HEK293 (cell line): ENCODE data around the gene PPP6R3.

Source experiments
- GLI2 ChIP-seq: fragments of 450-650 bp; formaldehyde crosslinking; IDR thresholded peaks from 2 replicates; pipeline ENCODE4; 2017; ENCODE audit warnings: missing biosample characterization, missing genetic modification characterization, low read depth, borderline replicate concordance
- SALL2 ChIP-seq: fragments of 450-650 bp; formaldehyde crosslinking; IDR thresholded peaks from 2 replicates; pipeline ENCODE4 v1.5.0; 2017; ENCODE audit warnings: missing biosample characterization, mild to moderate bottlenecking, missing genetic modification characterization, borderline replicate concordance
- SCRT1 ChIP-seq: fragments of 450-650 bp; formaldehyde crosslinking; IDR thresholded peaks from 2 replicates; pipeline ENCODE4 v1.5.1; 2016; ENCODE audit warnings: missing biosample characterization, missing genetic modification characterization, borderline replicate concordance
- SCRT2 ChIP-seq: fragments of 450-650 bp; formaldehyde crosslinking; IDR thresholded peaks from 2 replicates; pipeline ENCODE4 v1.5.1; 2016; ENCODE audit warnings: missing biosample characterization, missing genetic modification characterization
- ZBTB8A ChIP-seq: fragments of 450-650 bp; formaldehyde crosslinking; IDR thresholded peaks from 2 replicates; pipeline ENCODE4 v1.5.1; 2016; ENCODE audit warnings: missing biosample characterization, missing genetic modification characterization
- ZFHX2 ChIP-seq: fragments of 450-650 bp; formaldehyde crosslinking; conservative IDR thresholded peaks from 2 replicates; pipeline ENCODE4 v1.5.1; 2016; ENCODE audit warnings: missing biosample characterization, missing genetic modification characterization
- ZNF114 ChIP-seq: fragments of 450-650 bp; formaldehyde crosslinking; IDR thresholded peaks from 2 replicates; pipeline ENCODE4 v1.5.0; 2017; ENCODE audit warnings: missing biosample characterization, missing genetic modification characterization
- ZNF133 ChIP-seq: fragments of 450-650 bp; formaldehyde crosslinking; IDR thresholded peaks from 2 replicates; pipeline ENCODE4 v1.5.1; 2016; ENCODE audit warnings: missing biosample characterization, missing genetic modification characterization
- ZNF324 ChIP-seq: fragments of 450-650 bp; formaldehyde crosslinking; IDR thresholded peaks from 2 replicates; pipeline ENCODE4 v1.5.1; 2016; ENCODE audit warnings: missing biosample characterization, missing genetic modification characterization
- ZNF416 ChIP-seq: fragments of 450-650 bp; formaldehyde crosslinking; IDR thresholded peaks from 2 replicates; pipeline ENCODE4 v1.5.1; 2016; ENCODE audit warnings: missing biosample characterization, missing genetic modification characterization
- ZNF48 ChIP-seq: fragments of 450-650 bp; formaldehyde crosslinking; IDR thresholded peaks from 2 replicates; pipeline ENCODE4 v1.5.1; 2016; ENCODE audit warnings: missing biosample characterization, missing genetic modification characterization
- ZNF544 ChIP-seq: fragments of 450-650 bp; formaldehyde crosslinking; IDR thresholded peaks from 2 replicates; pipeline ENCODE4 v1.5.0; 2017; ENCODE audit warnings: missing biosample characterization, missing genetic modification characterization
- ZNF548 ChIP-seq: fragments of 450-650 bp; formaldehyde crosslinking; IDR thresholded peaks from 2 replicates; pipeline ENCODE4 v1.5.1; 2016; ENCODE audit warnings: missing biosample characterization, missing genetic modification characterization
- ZNF558 ChIP-seq: fragments of 450-650 bp; formaldehyde crosslinking; IDR thresholded peaks from 2 replicates; pipeline ENCODE4 v1.5.1; 2016; ENCODE audit warnings: missing biosample characterization, missing genetic modification characterization
- ZNF585B ChIP-seq: fragments of 450-650 bp; formaldehyde crosslinking; IDR thresholded peaks from 2 replicates; pipeline ENCODE4 v1.5.1; 2016; ENCODE audit warnings: missing biosample characterization, missing genetic modification characterization
- ZNF623 ChIP-seq: fragments of 450-650 bp; formaldehyde crosslinking; IDR thresholded peaks from 2 replicates; pipeline ENCODE4 v1.5.1; 2016; ENCODE audit warnings: missing biosample characterization, missing genetic modification characterization
- ZNF664 ChIP-seq: fragments of 450-650 bp; formaldehyde crosslinking; IDR thresholded peaks from 2 replicates; pipeline ENCODE4 v1.5.1; 2016; ENCODE audit warnings: missing biosample characterization, missing genetic modification characterization
- ZNF670 ChIP-seq: fragments of 450-650 bp; formaldehyde crosslinking; IDR thresholded peaks from 2 replicates; pipeline ENCODE4 v1.5.1; 2016; ENCODE audit warnings: missing biosample characterization, missing genetic modification characterization, low read depth
- ZNF707 ChIP-seq: fragments of 450-650 bp; formaldehyde crosslinking; IDR thresholded peaks from 2 replicates; pipeline ENCODE4 v1.5.1; 2016; ENCODE audit warnings: missing biosample characterization, missing genetic modification characterization
- TF ChIP-seq, protein P1 (sequence below): fragments of 450-650 bp; formaldehyde crosslinking; IDR thresholded peaks from 2 replicates; pipeline ENCODE4 v1.5.1; 2016; ENCODE audit warnings: missing biosample characterization, missing genetic modification characterization, borderline replicate concordance
- TF ChIP-seq, protein P2 (sequence below): fragments of 450-650 bp; formaldehyde crosslinking; optimal IDR thresholded peaks from 2 replicates; pipeline ENCODE3; 2016; ENCODE audit warnings: missing biosample characterization, mild to moderate bottlenecking, missing genetic modification characterization
- TF ChIP-seq, protein P3 (sequence below): fragments of 450-650 bp; IDR thresholded peaks from 2 replicates; pipeline ENCODE4 v1.5.1; 2018; ENCODE audit warnings: missing biosample characterization, mild to moderate bottlenecking, missing genetic modification characterization
- TF ChIP-seq, protein P4 (sequence below): fragments of 450-650 bp; formaldehyde crosslinking; conservative IDR thresholded peaks from 2 replicates; pipeline ENCODE4 v1.5.1; 2016; ENCODE audit warnings: low read depth, missing biosample characterization, missing genetic modification characterization
- TF ChIP-seq, protein P5 (sequence below): fragments of 450-650 bp; formaldehyde crosslinking; IDR thresholded peaks from 2 replicates; pipeline ENCODE4 v1.5.1; 2016; ENCODE audit warnings: missing biosample characterization, missing genetic modification characterization
- TF ChIP-seq, protein P6 (sequence below): fragments of 450-650 bp; formaldehyde crosslinking; IDR thresholded peaks from 2 replicates; pipeline ENCODE4 v1.5.1; 2016; ENCODE audit warnings: missing biosample characterization, missing genetic modification characterization

The PPP6R3 gene

DNA sequence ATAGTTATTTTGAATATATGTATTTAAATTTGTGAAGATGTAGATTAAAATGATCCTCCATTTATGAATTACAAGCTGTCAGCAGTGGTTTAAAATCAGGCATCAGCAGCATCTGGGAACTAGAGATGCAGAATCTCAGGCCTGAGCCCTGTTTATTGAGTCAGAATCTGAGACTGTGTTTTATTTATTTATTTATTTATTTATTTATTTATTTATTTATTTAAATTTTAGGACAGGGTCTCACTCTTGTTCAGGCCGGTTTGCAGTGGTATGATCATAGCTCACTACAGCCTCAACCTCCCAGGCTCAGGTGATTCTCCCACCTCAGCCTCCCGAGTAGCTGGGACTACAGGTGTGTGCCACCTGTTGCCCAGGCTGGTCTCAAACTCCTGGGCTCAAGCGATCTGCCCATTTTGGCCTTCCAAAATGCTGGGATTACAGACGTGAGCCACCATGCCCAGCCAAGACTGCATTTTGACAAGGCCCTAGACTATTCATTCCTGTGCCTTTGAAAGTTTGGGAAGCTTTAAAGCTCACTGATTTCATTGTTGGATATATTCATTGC lies 70.7 kb downstream of the PPP6R3 start (continued):
- TF ChIP-seq, protein P1, sequence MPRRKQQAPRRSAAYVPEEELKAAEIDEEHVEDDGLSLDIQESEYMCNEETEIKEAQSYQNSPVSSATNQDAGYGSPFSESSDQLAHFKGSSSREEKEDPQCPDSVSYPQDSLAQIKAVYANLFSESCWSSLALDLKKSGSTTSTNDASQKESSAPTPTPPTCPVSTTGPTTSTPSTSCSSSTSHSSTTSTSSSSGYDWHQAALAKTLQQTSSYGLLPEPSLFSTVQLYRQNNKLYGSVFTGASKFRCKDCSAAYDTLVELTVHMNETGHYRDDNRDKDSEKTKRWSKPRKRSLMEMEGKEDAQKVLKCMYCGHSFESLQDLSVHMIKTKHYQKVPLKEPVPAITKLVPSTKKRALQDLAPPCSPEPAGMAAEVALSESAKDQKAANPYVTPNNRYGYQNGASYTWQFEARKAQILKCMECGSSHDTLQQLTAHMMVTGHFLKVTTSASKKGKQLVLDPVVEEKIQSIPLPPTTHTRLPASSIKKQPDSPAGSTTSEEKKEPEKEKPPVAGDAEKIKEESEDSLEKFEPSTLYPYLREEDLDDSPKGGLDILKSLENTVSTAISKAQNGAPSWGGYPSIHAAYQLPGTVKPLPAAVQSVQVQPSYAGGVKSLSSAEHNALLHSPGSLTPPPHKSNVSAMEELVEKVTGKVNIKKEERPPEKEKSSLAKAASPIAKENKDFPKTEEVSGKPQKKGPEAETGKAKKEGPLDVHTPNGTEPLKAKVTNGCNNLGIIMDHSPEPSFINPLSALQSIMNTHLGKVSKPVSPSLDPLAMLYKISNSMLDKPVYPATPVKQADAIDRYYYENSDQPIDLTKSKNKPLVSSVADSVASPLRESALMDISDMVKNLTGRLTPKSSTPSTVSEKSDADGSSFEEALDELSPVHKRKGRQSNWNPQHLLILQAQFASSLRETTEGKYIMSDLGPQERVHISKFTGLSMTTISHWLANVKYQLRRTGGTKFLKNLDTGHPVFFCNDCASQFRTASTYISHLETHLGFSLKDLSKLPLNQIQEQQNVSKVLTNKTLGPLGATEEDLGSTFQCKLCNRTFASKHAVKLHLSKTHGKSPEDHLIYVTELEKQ (tag by site-specific recombination), result no peak; the same call in 1 of the 2 replicates
- TF ChIP-seq ZBTB8A (tag by site-specific recombination) (peak; percentile 56), GLI2 (tag by site-specific recombination) (no peak; the same call in 1 of the 2 replicates), ZNF416 (tag by site-specific recombination) (no peak), ZNF548 (tag by site-specific recombination) (no peak), SCRT2 (tag by site-specific recombination) (peak; percentile 96), ZNF623 (tag by site-specific recombination) (peak; percentile 68), ZNF114 (tag by site-specific recombination) (no peak), ZNF664 (tag by site-specific recombination) (0 out of 2 replicates have a peak, but pooled peaks have one; percentile 46), SALL2 (no peak), ZNF48 (no peak), ZNF133 (tag by site-specific recombination) (no peak), ZNF558 (tag by site-specific recombination) (peak; percentile 71; the same call in 1 of the 2 replicates), SCRT1 (tag by site-specific recombination) (peak; percentile 92), ZNF324 (tag by site-specific recombination) (no peak), ZNF670 (tag by site-specific recombination) (no peak), ZNF585B (tag by site-specific recombination) (no peak), ZFHX2 (no peak), ZNF544 (tag by site-specific recombination) (no peak), ZNF707 (tag by site-specific recombination) (no peak)
- TF ChIP-seq, protein P2, sequence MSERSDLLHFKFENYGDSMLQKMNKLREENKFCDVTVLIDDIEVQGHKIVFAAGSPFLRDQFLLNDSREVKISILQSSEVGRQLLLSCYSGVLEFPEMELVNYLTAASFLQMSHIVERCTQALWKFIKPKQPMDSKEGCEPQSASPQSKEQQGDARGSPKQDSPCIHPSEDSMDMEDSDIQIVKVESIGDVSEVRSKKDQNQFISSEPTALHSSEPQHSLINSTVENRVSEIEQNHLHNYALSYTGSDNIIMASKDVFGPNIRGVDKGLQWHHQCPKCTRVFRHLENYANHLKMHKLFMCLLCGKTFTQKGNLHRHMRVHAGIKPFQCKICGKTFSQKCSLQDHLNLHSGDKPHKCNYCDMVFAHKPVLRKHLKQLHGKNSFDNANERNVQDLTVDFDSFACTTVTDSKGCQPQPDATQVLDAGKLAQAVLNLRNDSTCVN (tag by site-specific recombination), result no peak
- TF ChIP-seq, protein P3, sequence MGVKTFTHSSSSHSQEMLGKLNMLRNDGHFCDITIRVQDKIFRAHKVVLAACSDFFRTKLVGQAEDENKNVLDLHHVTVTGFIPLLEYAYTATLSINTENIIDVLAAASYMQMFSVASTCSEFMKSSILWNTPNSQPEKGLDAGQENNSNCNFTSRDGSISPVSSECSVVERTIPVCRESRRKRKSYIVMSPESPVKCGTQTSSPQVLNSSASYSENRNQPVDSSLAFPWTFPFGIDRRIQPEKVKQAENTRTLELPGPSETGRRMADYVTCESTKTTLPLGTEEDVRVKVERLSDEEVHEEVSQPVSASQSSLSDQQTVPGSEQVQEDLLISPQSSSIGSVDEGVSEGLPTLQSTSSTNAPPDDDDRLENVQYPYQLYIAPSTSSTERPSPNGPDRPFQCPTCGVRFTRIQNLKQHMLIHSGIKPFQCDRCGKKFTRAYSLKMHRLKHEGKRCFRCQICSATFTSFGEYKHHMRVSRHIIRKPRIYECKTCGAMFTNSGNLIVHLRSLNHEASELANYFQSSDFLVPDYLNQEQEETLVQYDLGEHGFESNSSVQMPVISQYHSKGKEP (tag by site-specific recombination), result no peak
- TF ChIP-seq, protein P4, sequence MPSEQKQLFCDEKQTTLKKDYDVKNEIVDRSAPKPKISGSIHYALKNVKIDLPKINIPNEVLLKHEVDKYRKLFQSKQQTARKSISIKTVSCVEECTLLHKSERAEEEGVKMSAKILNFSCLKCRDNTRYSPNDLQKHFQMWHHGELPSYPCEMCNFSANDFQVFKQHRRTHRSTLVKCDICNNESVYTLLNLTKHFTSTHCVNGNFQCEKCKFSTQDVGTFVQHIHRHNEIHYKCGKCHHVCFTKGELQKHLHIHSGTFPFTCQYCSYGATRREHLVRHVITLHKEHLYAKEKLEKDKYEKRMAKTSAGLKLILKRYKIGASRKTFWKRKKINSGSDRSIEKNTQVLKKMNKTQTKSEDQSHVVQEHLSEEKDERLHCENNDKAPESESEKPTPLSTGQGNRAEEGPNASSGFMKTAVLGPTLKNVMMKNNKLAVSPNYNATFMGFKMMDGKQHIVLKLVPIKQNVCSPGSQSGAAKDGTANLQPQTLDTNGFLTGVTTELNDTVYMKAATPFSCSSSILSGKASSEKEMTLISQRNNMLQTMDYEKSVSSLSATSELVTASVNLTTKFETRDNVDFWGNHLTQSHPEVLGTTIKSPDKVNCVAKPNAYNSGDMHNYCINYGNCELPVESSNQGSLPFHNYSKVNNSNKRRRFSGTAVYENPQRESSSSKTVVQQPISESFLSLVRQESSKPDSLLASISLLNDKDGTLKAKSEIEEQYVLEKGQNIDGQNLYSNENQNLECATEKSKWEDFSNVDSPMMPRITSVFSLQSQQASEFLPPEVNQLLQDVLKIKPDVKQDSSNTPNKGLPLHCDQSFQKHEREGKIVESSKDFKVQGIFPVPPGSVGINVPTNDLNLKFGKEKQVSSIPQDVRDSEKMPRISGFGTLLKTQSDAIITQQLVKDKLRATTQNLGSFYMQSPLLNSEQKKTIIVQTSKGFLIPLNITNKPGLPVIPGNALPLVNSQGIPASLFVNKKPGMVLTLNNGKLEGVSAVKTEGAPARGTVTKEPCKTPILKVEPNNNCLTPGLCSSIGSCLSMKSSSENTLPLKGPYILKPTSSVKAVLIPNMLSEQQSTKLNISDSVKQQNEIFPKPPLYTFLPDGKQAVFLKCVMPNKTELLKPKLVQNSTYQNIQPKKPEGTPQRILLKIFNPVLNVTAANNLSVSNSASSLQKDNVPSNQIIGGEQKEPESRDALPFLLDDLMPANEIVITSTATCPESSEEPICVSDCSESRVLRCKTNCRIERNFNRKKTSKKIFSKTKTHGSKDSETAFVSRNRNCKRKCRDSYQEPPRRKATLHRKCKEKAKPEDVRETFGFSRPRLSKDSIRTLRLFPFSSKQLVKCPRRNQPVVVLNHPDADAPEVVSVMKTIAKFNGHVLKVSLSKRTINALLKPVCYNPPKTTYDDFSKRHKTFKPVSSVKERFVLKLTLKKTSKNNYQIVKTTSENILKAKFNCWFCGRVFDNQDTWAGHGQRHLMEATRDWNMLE (tag by site-specific recombination), result peak; percentile 90
- TF ChIP-seq, protein P5, sequence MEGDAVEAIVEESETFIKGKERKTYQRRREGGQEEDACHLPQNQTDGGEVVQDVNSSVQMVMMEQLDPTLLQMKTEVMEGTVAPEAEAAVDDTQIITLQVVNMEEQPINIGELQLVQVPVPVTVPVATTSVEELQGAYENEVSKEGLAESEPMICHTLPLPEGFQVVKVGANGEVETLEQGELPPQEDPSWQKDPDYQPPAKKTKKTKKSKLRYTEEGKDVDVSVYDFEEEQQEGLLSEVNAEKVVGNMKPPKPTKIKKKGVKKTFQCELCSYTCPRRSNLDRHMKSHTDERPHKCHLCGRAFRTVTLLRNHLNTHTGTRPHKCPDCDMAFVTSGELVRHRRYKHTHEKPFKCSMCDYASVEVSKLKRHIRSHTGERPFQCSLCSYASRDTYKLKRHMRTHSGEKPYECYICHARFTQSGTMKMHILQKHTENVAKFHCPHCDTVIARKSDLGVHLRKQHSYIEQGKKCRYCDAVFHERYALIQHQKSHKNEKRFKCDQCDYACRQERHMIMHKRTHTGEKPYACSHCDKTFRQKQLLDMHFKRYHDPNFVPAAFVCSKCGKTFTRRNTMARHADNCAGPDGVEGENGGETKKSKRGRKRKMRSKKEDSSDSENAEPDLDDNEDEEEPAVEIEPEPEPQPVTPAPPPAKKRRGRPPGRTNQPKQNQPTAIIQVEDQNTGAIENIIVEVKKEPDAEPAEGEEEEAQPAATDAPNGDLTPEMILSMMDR, result no peak
- TF ChIP-seq, protein P6, sequence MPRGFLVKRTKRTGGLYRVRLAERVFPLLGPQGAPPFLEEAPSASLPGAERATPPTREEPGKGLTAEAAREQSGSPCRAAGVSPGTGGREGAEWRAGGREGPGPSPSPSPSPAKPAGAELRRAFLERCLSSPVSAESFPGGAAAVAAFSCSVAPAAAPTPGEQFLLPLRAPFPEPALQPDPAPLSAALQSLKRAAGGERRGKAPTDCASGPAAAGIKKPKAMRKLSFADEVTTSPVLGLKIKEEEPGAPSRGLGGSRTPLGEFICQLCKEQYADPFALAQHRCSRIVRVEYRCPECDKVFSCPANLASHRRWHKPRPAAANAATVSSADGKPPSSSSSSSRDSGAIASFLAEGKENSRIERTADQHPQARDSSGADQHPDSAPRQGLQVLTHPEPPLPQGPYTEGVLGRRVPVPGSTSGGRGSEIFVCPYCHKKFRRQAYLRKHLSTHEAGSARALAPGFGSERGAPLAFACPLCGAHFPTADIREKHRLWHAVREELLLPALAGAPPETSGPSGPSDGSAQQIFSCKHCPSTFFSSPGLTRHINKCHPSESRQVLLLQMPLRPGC (tag by site-specific recombination), result no peak
